GM08714 (cell line): Measurements from ENCODE around the gene SPINT1.

Experiments used
- H3K4me3 ChIP-seq: fragments of 200-500 bp; sonication (Bioruptor generic); 2 replicates; pipeline ENCODE4 v1.5.1; 2014; ENCODE audit warnings: mild to moderate bottlenecking, low read length, inconsistent platforms
- ZNF274 ChIP-seq: IDR thresholded peaks from 2 replicates; pipeline ENCODE4 v1.6.1; 2012; ENCODE audit warnings: mild to moderate bottlenecking, low read depth, low read length

The SPINT1 gene

DNA sequence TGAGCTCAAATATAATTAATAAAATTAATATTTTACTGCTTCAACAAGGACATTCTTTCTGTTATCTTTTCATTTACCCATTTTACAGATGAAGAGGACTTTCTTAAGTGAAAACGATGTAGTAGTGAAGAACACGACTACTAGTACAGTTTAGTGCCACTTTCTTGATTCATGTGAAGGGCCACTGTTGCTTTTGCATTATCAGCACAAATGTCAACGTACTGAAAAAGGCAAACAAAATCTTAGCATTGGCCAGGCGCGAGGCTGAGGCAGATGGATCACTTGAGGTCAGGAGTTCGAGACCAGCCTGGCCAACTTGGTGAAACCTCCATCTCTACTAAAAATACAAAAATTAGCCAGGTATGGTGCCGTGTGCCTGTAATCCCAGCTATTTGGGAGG is 24.8 kb upstream of the SPINT1 start:
- no peak overlapping the region for H3K4me3 ChIP-seq
- TF ChIP-seq ZNF274 = no peak

GRCh38 chr15:40821195-40821594 is 22.7 kb upstream of the SPINT1 start:
- no peak for TF ChIP-seq ZNF274
- H3K4me3 ChIP-seq = no peak overlapping the region

- TF ChIP-seq ZNF274 = no peak
- H3K4me3 ChIP-seq = no peak overlapping the region
These were observed 20.1 kb upstream of the SPINT1 start for GRCh38 chr15:40823572-40824343.

DNA sequence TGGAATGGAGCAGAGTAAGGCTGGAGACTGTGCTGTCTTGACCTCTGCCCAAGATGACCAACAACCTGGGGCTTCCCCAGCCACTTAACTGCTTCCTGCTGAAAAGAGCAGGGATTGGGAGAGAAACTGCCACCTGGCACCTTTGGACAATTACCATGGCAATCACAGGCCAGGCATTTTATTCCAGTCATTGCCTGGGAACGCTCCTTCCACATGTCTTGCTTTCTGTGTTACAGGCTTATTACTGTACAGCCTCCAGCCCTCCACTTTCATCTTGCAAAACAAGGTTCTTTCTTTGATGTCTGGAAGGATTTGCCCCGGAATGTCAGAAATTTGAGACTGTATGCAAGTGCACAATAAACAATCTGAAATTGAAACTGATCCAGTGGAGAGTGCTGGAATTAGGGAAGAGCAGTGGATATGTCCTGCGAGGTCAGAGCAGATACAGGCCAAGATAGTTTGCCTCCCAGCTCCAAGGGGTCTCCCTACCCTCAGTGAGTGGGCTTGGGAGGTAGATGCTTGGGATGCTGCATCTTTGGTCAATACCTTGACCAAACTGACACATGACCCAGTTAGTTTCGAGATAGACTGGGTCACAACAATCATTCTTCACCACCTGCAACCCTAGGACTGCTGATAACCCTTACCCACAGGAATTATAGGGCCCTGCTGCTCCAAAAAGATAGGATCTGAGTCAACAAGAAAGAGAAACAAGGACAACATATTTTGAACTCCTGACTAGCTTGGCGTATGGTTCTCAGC is 18.0 kb upstream of the SPINT1 start:
- TF ChIP-seq ZNF274 = no peak
- H3K4me3 ChIP-seq = no peak overlapping the region

DNA sequence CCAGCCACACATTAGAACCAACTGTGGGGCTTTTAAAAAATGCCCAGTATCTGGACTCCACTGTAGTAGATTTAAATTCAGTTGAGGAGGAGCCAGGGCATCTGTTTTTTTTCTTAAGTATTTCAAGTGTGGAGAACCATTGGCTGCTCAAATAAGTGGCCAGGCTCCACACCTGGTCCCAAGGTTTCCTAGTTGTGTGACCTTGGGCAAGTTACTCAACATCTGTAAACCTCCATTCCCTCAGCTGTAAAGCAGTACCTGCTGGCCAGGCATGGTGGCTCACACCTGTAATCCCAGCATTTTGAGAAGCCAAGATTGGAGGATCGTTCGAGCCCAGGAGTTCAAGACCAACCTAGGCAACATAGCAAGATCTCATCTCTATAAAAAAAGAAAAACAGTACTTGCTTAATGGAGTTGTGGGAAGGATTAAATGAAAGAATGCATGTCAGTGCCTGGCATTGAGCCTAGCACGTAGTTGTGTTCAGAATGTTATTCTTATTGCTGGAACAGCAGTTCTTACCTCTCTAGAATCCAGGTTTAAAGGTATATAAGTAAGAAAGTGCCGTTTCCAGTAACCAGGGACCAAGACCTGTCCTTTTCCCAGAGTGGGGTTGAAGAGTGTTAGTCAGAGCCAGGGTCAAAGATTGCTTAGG is 17.3 kb upstream of the SPINT1 start:
- no peak overlapping the region for H3K4me3 ChIP-seq
- no peak for TF ChIP-seq ZNF274

DNA sequence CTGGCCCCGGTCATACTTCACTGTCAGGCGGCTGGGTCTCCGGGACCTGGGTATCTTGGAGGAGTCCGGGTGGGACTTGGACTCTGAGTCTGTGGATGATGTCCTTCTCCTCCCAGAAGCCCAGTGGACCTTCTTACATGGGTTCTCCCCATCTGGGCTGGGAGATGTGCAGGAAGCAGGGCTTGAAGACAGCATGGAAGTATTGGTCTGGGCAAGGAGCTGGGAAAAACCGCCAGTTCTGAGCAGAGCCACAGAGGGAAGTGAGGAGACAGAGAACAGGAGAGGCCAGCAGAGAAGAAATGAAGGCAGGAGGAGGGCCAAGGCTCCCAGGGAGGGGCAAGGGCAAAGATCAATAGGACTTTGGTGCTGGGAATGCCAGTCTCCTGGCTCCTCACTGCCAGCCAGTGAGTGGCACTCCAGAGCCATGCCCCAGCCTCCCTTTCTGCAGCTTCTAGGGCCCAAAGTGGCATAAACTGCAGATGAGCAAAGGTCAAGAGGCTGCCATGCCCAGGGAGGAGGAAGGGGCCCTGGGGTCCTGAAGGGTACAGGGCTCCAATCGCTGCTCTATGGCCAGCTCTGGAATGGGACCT is 15.3 kb upstream of the SPINT1 start, which contains the start of gene PPP1R14D:
Gene PPP1R14D (minus strand): TSS at position 262 of the 590 bp plus-strand sequence. CDS start 67 bp downstream, at position 195.
- TF ChIP-seq ZNF274 = no peak
- no peak within 1 kb of the TSS for H3K4me3 ChIP-seq

GRCh38 chr15:40829115-40829514 is 14.7 kb upstream of the SPINT1 start:
- TF ChIP-seq ZNF274 = no peak

DNA sequence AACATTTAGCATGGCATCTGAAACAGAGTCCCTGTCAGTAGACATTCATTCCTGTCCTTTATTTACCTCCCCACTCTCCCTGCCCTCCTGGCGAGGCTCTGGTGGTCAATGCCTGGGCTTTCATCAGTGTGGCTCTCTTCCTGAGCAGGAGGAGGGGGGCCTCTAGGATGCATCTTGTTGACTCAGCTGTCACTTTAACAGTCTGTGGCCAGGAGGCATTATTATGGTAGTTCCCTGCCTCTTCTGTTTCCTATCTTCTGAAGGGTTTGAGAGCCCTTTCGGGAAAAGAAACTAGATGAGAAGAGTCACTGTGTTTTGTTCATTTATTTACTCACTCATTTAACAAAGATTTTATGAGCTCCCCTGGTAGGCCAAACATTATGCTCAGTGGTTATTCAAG is 13.0 kb upstream of the SPINT1 start:
- no peak overlapping the region for H3K4me3 ChIP-seq
- TF ChIP-seq ZNF274 = no peak

More at GRCh38 chr15:40829115-40829514, 14.7 kb upstream of the SPINT1 start:
- no peak overlapping the region for H3K4me3 ChIP-seq

GRCh38 chr15:40831861-40832260 is 12.0 kb upstream of the SPINT1 start:
- TF ChIP-seq ZNF274 = no peak
- H3K4me3 ChIP-seq = no peak overlapping the region

DNA sequence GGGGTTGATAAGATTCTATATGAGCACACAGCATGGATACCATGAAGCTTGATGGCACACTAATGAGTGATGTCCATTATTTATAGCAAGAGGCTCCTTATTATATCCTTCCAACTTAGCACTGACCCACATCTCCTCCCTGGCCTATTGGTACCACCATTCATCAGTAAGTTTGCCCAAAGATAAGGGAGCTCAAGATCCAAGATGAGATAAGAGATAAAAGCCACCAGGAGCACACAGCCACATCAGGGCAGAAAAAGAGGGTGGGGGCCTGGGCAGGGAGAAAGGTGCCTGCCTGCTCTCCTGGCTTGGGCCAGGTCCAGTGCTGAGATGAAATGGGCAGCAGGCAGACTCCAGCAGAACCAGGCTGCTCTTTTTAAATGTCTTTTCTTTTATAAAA is 10.9 kb upstream of the SPINT1 start:
- TF ChIP-seq ZNF274 = no peak
- H3K4me3 ChIP-seq = no peak overlapping the region

DNA sequence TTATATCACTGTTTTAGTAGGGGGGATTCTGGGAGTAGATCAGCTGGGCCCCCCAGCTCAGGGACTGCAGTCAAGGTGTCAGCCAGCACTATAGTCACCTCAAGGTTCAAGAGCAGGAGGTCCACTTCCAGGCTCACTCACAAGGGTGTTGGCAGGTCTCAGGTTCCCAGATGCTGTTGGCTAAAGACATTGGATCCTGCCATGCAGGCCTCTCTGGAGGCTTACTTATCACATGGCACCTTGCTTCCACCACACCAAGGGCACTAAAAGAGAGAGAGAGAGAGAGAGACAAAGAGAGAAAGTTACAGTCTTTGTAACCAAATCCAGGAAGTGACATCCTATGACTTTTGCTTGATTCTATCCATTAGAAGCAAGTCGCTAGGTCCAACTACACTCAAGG is 7.8 kb upstream of the SPINT1 start:
- H3K4me3 ChIP-seq = no peak overlapping the region
- TF ChIP-seq ZNF274 = no peak

DNA sequence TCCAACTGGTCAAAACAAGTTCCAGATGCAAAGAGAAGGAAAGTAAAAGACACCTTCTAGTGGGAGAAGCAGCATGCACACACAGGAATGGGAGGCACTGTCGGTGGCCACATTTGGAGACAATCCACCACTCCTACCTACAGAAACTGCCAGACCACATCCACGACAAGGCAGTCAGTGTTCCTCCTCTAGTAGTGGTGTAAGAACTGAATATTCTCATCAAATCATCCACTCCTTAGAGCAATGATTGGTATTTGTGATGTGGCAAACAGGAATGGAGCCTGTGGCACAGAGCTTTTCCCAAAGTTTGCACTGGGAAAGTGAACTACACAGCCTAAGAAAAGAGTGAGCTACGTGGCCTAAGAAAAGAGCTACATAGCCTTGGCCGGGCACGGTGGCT is 5.1 kb upstream of the SPINT1 start:
- TF ChIP-seq ZNF274 = no peak

DNA sequence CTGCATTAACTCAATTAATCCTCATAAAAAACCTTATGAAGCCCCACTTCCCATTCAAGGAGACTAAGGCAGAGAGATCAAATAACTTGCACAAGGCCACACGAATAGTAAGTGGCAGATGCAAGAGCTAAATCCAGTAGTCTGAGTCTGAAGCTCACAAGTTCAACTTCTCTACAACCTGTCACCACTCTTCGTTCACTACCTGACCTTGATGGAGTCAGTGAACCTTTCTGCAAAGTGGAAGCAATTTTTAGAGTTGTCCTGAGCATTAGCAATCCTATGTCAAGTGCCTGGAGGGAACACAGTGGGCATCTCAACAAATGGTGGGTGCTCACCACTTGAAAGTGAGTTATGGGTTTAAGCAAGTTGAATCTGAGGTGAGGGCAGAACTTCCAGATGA is 2.1 kb upstream of the SPINT1 start:
- TF ChIP-seq ZNF274 = no peak
- no peak overlapping the region for H3K4me3 ChIP-seq

More for the DNA sequence above, 5.1 kb upstream of the SPINT1 start:
- H3K4me3 ChIP-seq = no peak overlapping the region

GRCh38 chr15:40843261-40843884 is 475 bp upstream of the SPINT1 start:
- TF ChIP-seq ZNF274 = no peak
- H3K4me3 ChIP-seq = peak overlapping the region; percentile 61; the same call in 1 of the 2 replicates

DNA sequence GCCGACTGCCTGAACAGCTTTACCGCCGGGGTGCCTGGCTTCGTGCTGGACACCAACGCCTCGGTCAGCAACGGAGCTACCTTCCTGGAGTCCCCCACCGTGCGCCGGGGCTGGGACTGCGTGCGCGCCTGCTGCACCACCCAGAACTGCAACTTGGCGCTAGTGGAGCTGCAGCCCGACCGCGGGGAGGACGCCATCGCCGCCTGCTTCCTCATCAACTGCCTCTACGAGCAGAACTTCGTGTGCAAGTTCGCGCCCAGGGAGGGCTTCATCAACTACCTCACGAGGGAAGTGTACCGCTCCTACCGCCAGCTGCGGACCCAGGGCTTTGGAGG is 815 bp downstream of the SPINT1 start:
- TF ChIP-seq ZNF274 = no peak
- peak overlapping the region; percentile 61; the same call in 1 of the 2 replicates for H3K4me3 ChIP-seq
